Neuronal stem cell (in vitro differentiated cells): ENCODE data around the gene RIIAD1.
A peak's percentile ranks its signal among the peaks of the same experiment; 100 is the strongest.

Experiments
- DNase-seq: peaks from one replicate; pipeline ENCODE4 v3.0.0-alpha.2; 2013; ENCODE audit warnings: low spot score
- H2AFZ ChIP-seq: one replicate; pipeline ENCODE4 v1.6.1; 2013; ENCODE audit warnings: mild to moderate bottlenecking, low read length, inconsistent platforms
- H2AK5ac ChIP-seq: 2 replicates; pipeline ENCODE4 v1.6.1; 2013; ENCODE audit warnings: low read depth, mild to moderate bottlenecking, inconsistent platforms, low read length, moderate library complexity, mixed read lengths
- H2BK120ac ChIP-seq: 2 replicates; pipeline ENCODE4 v1.6.1; 2013; ENCODE audit warnings: low read depth, mild to moderate bottlenecking, inconsistent platforms, low read length, moderate library complexity, mixed read lengths
- H2BK12ac ChIP-seq: one replicate; pipeline ENCODE4 v1.6.1; 2013; ENCODE audit warnings: low read length, inconsistent platforms
- H2BK15ac ChIP-seq: 2 replicates; pipeline ENCODE4 v1.6.1; 2013; ENCODE audit warnings: mild to moderate bottlenecking, low read length, inconsistent platforms, mixed read lengths
- H2BK5ac ChIP-seq: one replicate; pipeline ENCODE4 v1.6.1; 2013; ENCODE audit warnings: inconsistent platforms, mild to moderate bottlenecking, low read length, moderate library complexity
- H3K14ac ChIP-seq: one replicate; pipeline ENCODE4 v1.6.1; 2013; ENCODE audit warnings: low read length, inconsistent platforms
- H3K18ac ChIP-seq: 2 replicates; pipeline ENCODE4 v1.6.1; 2013; ENCODE audit warnings: low read length, inconsistent platforms
- H3K23ac ChIP-seq: 2 replicates; pipeline ENCODE4 v1.6.1; 2013; ENCODE audit warnings: low read depth, mild to moderate bottlenecking, mixed read lengths, low read length, inconsistent platforms; ENCODE audit not compliant: poor library complexity
- H3K27ac ChIP-seq: replicated peaks from 3 replicates; pipeline ENCODE4 v1.5.1; 2013; ENCODE audit warnings: low read length, inconsistent platforms
- H3K27me3 ChIP-seq, 3 experiments: 2 replicates each; pipeline ENCODE4 v1.6.1; 2013; ENCODE audit warnings: low read length in 3 of 3, mild to moderate bottlenecking in 2 of 3, inconsistent platforms in 1 of 3, low read depth in 1 of 3, mixed read lengths in 1 of 3, moderate library complexity in 1 of 3; ENCODE audit not compliant: control insufficient read depth in 3 of 3, insufficient read depth in 3 of 3
- H3K36me3 ChIP-seq, 2 donors: replicated peaks in 1 of 2; 2 replicates each; pipeline ENCODE4 v1.6.1; 2013; ENCODE audit warnings: low read length in 2 of 2; ENCODE audit not compliant: control insufficient read depth in 2 of 2, insufficient read depth in 2 of 2
- H3K4ac ChIP-seq: 2 replicates; pipeline ENCODE4 v1.6.1; 2013; ENCODE audit warnings: inconsistent platforms, mild to moderate bottlenecking, low read length, moderate library complexity
- H3K4me1 ChIP-seq, 2 donors: 1 replicate in 1 of 2; 2 replicates in 1 of 2; pipeline ENCODE4 v1.6.1; 2013; ENCODE audit warnings: low read length in 2 of 2, low read depth in 1 of 2; ENCODE audit not compliant: control insufficient read depth in 2 of 2, insufficient read depth in 1 of 2
- H3K4me2 ChIP-seq: one replicate; pipeline ENCODE4 v1.6.1; 2013; ENCODE audit warnings: mild to moderate bottlenecking, low read length, inconsistent platforms; ENCODE audit not compliant: insufficient read depth, poor library complexity, severe bottlenecking
- H3K4me3 ChIP-seq, 2 donors: 2 replicates each; pipeline ENCODE4 v1.5.1; 2013; ENCODE audit warnings: low read length in 2 of 2, mild to moderate bottlenecking in 2 of 2, inconsistent platforms in 1 of 2, moderate library complexity in 1 of 2
- H3K79me1 ChIP-seq: one replicate; pipeline ENCODE4 v1.6.1; 2013; ENCODE audit warnings: low read depth, mild to moderate bottlenecking, inconsistent platforms, low read length, moderate library complexity
- H3K9ac ChIP-seq: one replicate; pipeline ENCODE4 v1.6.1; 2013; ENCODE audit warnings: mild to moderate bottlenecking, low read depth, low read length, inconsistent platforms; ENCODE audit not compliant: poor library complexity
- H3K9me3 ChIP-seq, 2 donors: replicated peaks in 1 of 2; 2 replicates each; pipeline versions ENCODE3 to v1.6.1; 2013; ENCODE audit warnings: low read length in 2 of 2, mild to moderate bottlenecking in 2 of 2, inconsistent platforms in 1 of 2, low read depth in 1 of 2, mixed read lengths in 1 of 2, moderate library complexity in 1 of 2; ENCODE audit not compliant: control insufficient read depth in 2 of 2, insufficient read depth in 1 of 2
- H4K8ac ChIP-seq: one replicate; pipeline ENCODE4 v1.6.1; 2013; ENCODE audit warnings: low read depth, mild to moderate bottlenecking, inconsistent platforms, low read length, moderate library complexity
- H4K91ac ChIP-seq: one replicate; pipeline ENCODE4 v1.6.1; 2013; ENCODE audit warnings: low read length, low read depth, mild to moderate bottlenecking, inconsistent platforms; ENCODE audit not compliant: poor library complexity
- WGBS, 2 donors: extraction: QIAGEN DNeasy Blood & Tissue Kit; methylation state at CpG; one replicate each; pipeline ENCODE4 v1.1.7; 2013; ENCODE audit warnings: missing lambda C conversion rate in 2 of 2, mixed read lengths in 1 of 2; ENCODE audit not compliant: insufficient read length in 2 of 2, insufficient replicate concordance in 1 of 2; ENCODE audit errors: extremely low coverage in 2 of 2; 5-methylcytosine and 5-hydroxymethylcytosine counted together

The RIIAD1 gene

GRCh38 chr1:151713874-151714273, 7.4 kb upstream of the RIIAD1 start:
- no peak for DNase-seq
- Histone ChIP-seq H2BK120ac (no peak overlapping the region), H4K91ac (no peak overlapping the region), H4K8ac (no peak overlapping the region), H3K4me1 (peaks cover 45 to 49% of the 10 kb centered on the region in 2 donors), H3K4me3 (no peak overlapping the region), H3K18ac (no peak overlapping the region), H3K27ac (no peak overlapping the region), H3K9me3 (peaks cover 0 to 2% of the 10 kb centered on the region in 2 donors), H3K27me3 (peaks cover 0 to 28% (median 0%) of the 10 kb centered on the region in 3 experiments), H2BK15ac (peak overlapping the region; percentile 43), H3K14ac (no peak overlapping the region), H3K4ac (no peak overlapping the region), H3K36me3 (peaks cover 0 to 1% of the 10 kb centered on the region in 2 donors), H2BK12ac (no peak overlapping the region), H2AK5ac (peak overlapping the region; percentile 17), H2BK5ac (peak overlapping the region; percentile 42), H3K23ac (no peak overlapping the region), H3K9ac (peak overlapping the region; percentile 44), H3K4me2 (no peak overlapping the region), H2AFZ (no peak overlapping the region), H3K79me1 (no peaks in the 10 kb centered on the region)
- WGBS, 2 donors: no CpG with 5 or more reads among the region's 2 CpGs

GRCh38 chr1:151714820-151715725, 6.2 kb upstream of the RIIAD1 start:
- H3K23ac ChIP-seq: no peak overlapping the region
- no peak overlapping the region for H3K27ac ChIP-seq
- no peak overlapping the region for H3K18ac ChIP-seq
- H2BK15ac ChIP-seq: no peak overlapping the region
- H3K9ac ChIP-seq: no peak overlapping the region
- H4K8ac ChIP-seq: no peak overlapping the region
- peaks cover 0 to 1% of the 10 kb centered on the region in 2 donors for H3K36me3 ChIP-seq
- peak overlapping the region; percentile 42 for H2BK5ac ChIP-seq
- H2AK5ac ChIP-seq: no peak overlapping the region
- no peak overlapping the region for H3K4ac ChIP-seq
- H3K4me3 ChIP-seq: no peak overlapping the region
- no CpG with 5 or more reads among the region's 10 CpGs for WGBS, 2 donors
- H4K91ac ChIP-seq: no peak overlapping the region
- no peak overlapping the region for H2AFZ ChIP-seq
- H3K4me2 ChIP-seq: no peak overlapping the region
- peaks cover 0 to 40% (median 0%) of the 10 kb centered on the region in 3 experiments for H3K27me3 ChIP-seq
- H3K4me1 ChIP-seq: peaks cover 36 to 38% of the 10 kb centered on the region in 2 donors
- H3K14ac ChIP-seq: no peak overlapping the region
- H2BK120ac ChIP-seq: no peak overlapping the region
- no peaks in the 10 kb centered on the region for H3K79me1 ChIP-seq
- H2BK12ac ChIP-seq: no peak overlapping the region
- no peak for DNase-seq
- peaks cover 2 to 5% of the 10 kb centered on the region in 2 donors for H3K9me3 ChIP-seq

GRCh38 chr1:151715726-151716404, 5.5 kb upstream of the RIIAD1 start:
- Histone ChIP-seq H4K8ac (no peak overlapping the region), H3K4me2 (peak overlapping the region; percentile 72), H4K91ac (no peak overlapping the region), H3K4me1 (peaks cover 37 to 38% of the 10 kb centered on the region in 2 donors), H3K27me3 (peaks cover 0 to 47% (median 0%) of the 10 kb centered on the region in 3 experiments), H3K4me3 (peak overlapping the region; percentile 44 to 77), H3K9me3 (peaks cover 2 to 5% of the 10 kb centered on the region in 2 donors), H2BK12ac (no peak overlapping the region), H3K23ac (no peak overlapping the region), H3K14ac (no peak overlapping the region), H3K27ac (no peak overlapping the region), H2BK15ac (no peak overlapping the region), H2BK5ac (no peak overlapping the region), H3K36me3 (peaks cover 0 to 1% of the 10 kb centered on the region in 2 donors), H3K79me1 (no peaks in the 10 kb centered on the region), H3K9ac (no peak overlapping the region), H2AFZ (peak overlapping the region; percentile 43), H2AK5ac (no peak overlapping the region), H3K18ac (no peak overlapping the region), H3K4ac (no peak overlapping the region), H2BK120ac (no peak overlapping the region)
- DNase-seq: peak; percentile 61
- no CpG with 5 or more reads among the region's 17 CpGs for WGBS, 2 donors

- H3K79me1 ChIP-seq: no peaks in the 10 kb centered on the region
- H3K27me3 ChIP-seq: peaks cover 0 to 50% (median 0%) of the 10 kb centered on the region in 3 experiments
- no peak overlapping the region for H3K27ac ChIP-seq
- no peak for DNase-seq
- H3K4me1 ChIP-seq: peaks cover 35 to 36% of the 10 kb centered on the region in 2 donors
- no peak overlapping the region for H3K9ac ChIP-seq
- H3K23ac ChIP-seq: no peak overlapping the region
- H3K4me3 ChIP-seq: peak overlapping the region; percentile 44 to 77
- H4K91ac ChIP-seq: no peak overlapping the region
- H2AFZ ChIP-seq: peak overlapping the region; percentile 43
- H2BK5ac ChIP-seq: peak overlapping the region; percentile 83
- H2AK5ac ChIP-seq: no peak overlapping the region
- no peak overlapping the region for H2BK15ac ChIP-seq
- H3K36me3 ChIP-seq: peaks cover 0 to 1% of the 10 kb centered on the region in 2 donors
- no CpG with 5 or more reads among the region's 11 CpGs for WGBS, 2 donors
- H2BK120ac ChIP-seq: no peak overlapping the region
- H3K14ac ChIP-seq: no peak overlapping the region
- H3K4ac ChIP-seq: no peak overlapping the region
- H2BK12ac ChIP-seq: no peak overlapping the region
- peak overlapping the region; percentile 72 for H3K4me2 ChIP-seq
- H3K9me3 ChIP-seq: peaks cover 2 to 5% of the 10 kb centered on the region in 2 donors
- H4K8ac ChIP-seq: no peak overlapping the region
- H3K18ac ChIP-seq: no peak overlapping the region
These were observed 4.9 kb upstream of the RIIAD1 start for GRCh38 chr1:151716405-151716762.
